ENCODE results near the gene SLC51A.

DNA sequence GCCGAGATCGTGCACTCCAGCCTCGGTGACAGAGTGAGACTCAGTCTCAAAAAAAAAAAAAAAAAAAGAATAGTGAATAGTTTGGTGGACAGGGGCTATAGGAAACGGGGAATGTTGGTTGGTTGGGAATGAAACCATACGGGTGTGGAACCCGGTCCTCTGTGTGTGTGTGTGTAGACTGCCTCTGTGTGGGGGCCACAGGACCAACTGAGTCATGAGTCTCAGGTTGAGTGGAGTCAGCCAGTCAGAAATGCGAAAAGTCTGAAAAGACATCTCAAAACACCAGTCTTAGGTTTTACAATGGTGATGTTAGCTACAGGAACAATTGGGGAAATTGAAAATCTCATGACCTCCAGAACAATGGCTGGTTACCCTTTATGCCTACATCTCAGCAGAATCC, 49.6 kb upstream of the SLC51A start:
- TF ChIP-seq, protein P1, sequence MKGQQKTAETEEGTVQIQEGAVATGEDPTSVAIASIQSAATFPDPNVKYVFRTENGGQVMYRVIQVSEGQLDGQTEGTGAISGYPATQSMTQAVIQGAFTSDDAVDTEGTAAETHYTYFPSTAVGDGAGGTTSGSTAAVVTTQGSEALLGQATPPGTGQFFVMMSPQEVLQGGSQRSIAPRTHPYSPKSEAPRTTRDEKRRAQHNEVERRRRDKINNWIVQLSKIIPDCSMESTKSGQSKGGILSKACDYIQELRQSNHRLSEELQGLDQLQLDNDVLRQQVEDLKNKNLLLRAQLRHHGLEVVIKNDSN (IDR thresholded peaks at IDR 0.05): no peak
- no peak for TF ChIP-seq TAF1 (IDR thresholded peaks at IDR 0.05; ENCODE audit: low read depth)
- TF ChIP-seq, protein P2, sequence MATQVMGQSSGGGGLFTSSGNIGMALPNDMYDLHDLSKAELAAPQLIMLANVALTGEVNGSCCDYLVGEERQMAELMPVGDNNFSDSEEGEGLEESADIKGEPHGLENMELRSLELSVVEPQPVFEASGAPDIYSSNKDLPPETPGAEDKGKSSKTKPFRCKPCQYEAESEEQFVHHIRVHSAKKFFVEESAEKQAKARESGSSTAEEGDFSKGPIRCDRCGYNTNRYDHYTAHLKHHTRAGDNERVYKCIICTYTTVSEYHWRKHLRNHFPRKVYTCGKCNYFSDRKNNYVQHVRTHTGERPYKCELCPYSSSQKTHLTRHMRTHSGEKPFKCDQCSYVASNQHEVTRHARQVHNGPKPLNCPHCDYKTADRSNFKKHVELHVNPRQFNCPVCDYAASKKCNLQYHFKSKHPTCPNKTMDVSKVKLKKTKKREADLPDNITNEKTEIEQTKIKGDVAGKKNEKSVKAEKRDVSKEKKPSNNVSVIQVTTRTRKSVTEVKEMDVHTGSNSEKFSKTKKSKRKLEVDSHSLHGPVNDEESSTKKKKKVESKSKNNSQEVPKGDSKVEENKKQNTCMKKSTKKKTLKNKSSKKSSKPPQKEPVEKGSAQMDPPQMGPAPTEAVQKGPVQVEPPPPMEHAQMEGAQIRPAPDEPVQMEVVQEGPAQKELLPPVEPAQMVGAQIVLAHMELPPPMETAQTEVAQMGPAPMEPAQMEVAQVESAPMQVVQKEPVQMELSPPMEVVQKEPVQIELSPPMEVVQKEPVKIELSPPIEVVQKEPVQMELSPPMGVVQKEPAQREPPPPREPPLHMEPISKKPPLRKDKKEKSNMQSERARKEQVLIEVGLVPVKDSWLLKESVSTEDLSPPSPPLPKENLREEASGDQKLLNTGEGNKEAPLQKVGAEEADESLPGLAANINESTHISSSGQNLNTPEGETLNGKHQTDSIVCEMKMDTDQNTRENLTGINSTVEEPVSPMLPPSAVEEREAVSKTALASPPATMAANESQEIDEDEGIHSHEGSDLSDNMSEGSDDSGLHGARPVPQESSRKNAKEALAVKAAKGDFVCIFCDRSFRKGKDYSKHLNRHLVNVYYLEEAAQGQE (IDR thresholded peaks at IDR 0.05; ENCODE audit: low read depth): no peak
- TF ChIP-seq RAD21 (IDR thresholded peaks at IDR 0.05; ENCODE audit: low read depth): no peak
- no peak for TF ChIP-seq EP300 (IDR thresholded peaks at IDR 0.05; ENCODE audit: borderline replicate concordance)
- TF ChIP-seq, protein P3, sequence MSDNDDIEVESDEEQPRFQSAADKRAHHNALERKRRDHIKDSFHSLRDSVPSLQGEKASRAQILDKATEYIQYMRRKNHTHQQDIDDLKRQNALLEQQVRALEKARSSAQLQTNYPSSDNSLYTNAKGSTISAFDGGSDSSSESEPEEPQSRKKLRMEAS (IDR thresholded peaks at IDR 0.05): no peak
- TF ChIP-seq NFIC (IDR thresholded peaks at IDR 0.05): no peak
- no peak for TF ChIP-seq EGR1 (IDR thresholded peaks at IDR 0.05)
- no peak for TF ChIP-seq FOXM1 (IDR thresholded peaks at IDR 0.05; ENCODE audit: borderline replicate concordance, low read depth)

Measured in Ishikawa (cell line).